ENCODE results near the gene DIS3L2.

DNA sequence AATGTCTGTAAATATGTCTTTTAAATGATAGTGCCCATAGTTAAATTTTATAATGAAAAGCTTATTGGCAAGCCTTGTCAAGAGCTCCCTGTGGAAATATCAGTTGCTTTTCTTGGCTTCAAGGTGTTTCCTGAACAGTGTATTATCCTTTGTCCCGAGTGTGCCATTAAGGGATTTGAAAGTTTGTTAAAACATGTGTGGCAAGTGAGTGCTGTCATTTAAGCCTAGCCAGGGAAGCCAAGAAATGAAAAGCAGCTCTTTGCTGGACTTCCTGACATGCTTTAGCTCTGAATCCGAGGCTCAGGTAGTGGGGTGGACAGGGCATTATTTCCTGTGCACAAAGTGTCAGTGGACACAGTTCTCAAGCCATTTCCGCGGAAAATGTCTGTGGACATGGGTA lies 111.5 kb downstream of the DIS3L2 start:
- no peak for TF ChIP-seq POLR2AphosphoS5 (IDR thresholded peaks at IDR 0.05; ENCODE audit: low read depth, low read length)
- no peak for TF ChIP-seq POLR2A (IDR thresholded peaks at IDR 0.05; ENCODE audit: low read depth, low read length)
- TF ChIP-seq TAF1 (IDR thresholded peaks at IDR 0.05; ENCODE audit: borderline replicate concordance, low read depth, low read length) = no peak

All from GM12892 (cell line).